Right lobe of liver (tissue), 4 donors: Measurements from ENCODE around the gene LMAN1.

Experiments
- CTCF ChIP-seq, 4 donors: fragments of 200-600 bp in 3 of 4; fragments of 450-650 bp in 1 of 4; IDR thresholded peaks; one replicate each; pipeline versions ENCODE4 v1.5.1 to v1.8.0; 2016 to 2022; ENCODE audit warnings: antibody characterized with exemption in 4 of 4, mild to moderate bottlenecking in 2 of 4
- POLR2A ChIP-seq: fragments of 450-650 bp; IDR thresholded peaks from one replicate; pipeline ENCODE4 v1.6.1; 2017; ENCODE audit warnings: antibody characterized with exemption, mild to moderate bottlenecking
- donor health status: DM: no; HTN: no; CAD: no.
- donor health status: DM: no; HTN: no; CAD: no.
- donor health status: DM: no; HTN: yes; CAD: no.

- TF ChIP-seq POLR2A = no peak
- TF ChIP-seq CTCF (IDR thresholded peaks at IDR 0.05) = no peak
These were observed 18.8 kb downstream of the LMAN1 start for GRCh38 chr18:59340312-59340711.
